Urinary bladder (tissue), 4 donors: ENCODE measurements around the gene FLYWCH2. TPM values are rescaled to one million over a fixed set of nuclear protein-coding genes. Genes with fewer than 3 reads are reported as not detected.

Experiments
- DNase-seq: peaks from one replicate; pipeline ENCODE4 v3.0.0-alpha.2; 2015; ENCODE audit errors: extremely low spot score
- H3K27ac ChIP-seq: one replicate; pipeline ENCODE4 v1.5.1; 2013; ENCODE audit warnings: low read depth, mild to moderate bottlenecking, moderate library complexity
- H3K36me3 ChIP-seq: one replicate; pipeline ENCODE4 v1.6.1; 2013; ENCODE audit warnings: mild to moderate bottlenecking, moderate library complexity; ENCODE audit not compliant: insufficient read depth
- H3K4me1 ChIP-seq: one replicate; pipeline ENCODE4 v1.6.1; 2013; ENCODE audit warnings: mild to moderate bottlenecking, moderate library complexity; ENCODE audit not compliant: insufficient read depth
- H3K4me3 ChIP-seq: one replicate; pipeline ENCODE4 v1.5.1; 2013; ENCODE audit warnings: low read depth, low read length
- WGBS: extraction: QIAGEN DNeasy Blood & Tissue Kit; methylation state at CpG from one replicate; pipeline ENCODE4 v1.1.7; 2013; 5-methylcytosine and 5-hydroxymethylcytosine counted together
- polyA plus RNA-seq: library from polyadenylated mRNA; stranded (reverse); fragments of 200-250 nt; gene quantifications from one replicate; pipeline ENCODE4 v1.2.3, GENCODE V29; 2013
- total RNA-seq: library from RNA; depleted of rRNA; stranded (reverse); fragments of >200 nt; gene quantifications from one replicate; pipeline ENCODE4 v1.2.3, GENCODE V29; 2014
- donor health status: healthy with polysubstance abuse.
- donor health status: healthy.

The FLYWCH2 gene
- total and polyA plus RNA-seq, 2 donors: 15.6 to 49.9 TPM

DNA sequence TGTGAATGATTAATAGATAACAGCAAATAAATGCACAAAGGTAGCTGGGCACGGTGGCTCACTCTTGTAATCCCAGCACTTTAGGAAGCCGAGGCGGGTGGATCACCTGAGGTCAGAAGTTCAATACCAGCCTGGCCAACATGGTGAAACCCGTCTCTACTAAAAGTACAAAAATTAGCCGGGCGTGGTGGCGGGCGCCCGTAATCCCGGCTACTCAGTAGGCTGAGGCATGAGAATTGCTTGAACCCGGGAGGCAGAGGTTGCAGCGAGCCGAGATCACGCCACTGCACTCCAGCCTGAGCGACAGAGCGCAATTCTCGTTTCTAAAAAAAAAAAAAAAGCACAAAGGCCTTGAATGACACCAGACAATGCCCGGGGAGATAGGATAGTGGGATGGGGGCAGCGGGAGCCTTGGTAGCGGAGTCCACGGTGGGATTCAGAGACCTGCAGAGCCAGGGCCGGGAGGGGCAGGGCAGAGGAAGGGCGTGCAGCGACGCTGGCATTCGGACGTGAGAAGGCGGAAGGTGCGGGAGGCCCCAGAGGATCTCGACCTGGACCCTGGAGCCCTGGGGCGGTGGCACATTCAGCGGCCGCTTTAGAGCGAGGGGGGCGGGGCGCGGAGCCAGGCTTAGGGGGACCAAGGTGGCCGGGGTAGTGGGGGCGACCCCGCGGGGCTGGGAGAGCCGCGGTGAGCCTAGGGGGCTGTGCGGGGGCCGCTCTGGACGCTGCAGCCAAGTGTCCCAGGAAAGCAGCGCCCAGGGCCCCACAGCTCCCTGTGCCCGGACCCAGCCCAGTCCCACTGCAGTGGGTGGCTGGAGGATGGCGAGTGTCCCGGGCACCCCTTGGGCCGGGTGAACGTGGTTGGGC lies 999 bp upstream of the FLYWCH2 start:
- Histone ChIP-seq H3K27ac (peak overlapping the region; percentile 93), H3K4me1 (no peaks in the 10 kb centered on the region), H3K4me3 (peak overlapping the region; percentile 61), H3K36me3 (no peaks in the 10 kb centered on the region)
- no peak for DNase-seq
- WGBS: 9% methylated on average over 52 of the region's 52 CpGs

DNA sequence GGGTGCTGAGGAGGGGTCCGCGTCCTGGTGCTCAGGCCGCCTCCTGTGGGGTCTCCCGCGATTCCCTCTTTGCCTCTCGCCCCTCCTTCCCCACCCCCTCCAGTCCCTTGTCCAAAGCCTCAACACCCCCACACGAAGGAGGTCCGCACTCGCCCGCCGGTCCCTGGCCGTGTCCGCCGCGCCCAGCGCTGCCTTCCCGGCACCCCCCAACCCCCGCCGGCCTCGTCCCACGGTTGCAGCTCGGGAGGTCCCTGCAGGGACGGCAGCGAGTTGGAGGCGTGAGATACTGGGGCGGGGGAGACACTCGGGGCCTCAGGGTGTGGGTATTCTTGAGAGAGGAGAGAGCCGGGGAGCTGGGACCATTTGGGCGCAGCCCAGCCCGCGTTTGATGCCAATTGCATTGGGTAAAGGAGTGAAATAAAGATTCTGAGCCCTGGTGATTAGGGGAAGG lies 468 bp downstream of the FLYWCH2 start:
- H3K4me3 ChIP-seq: peak overlapping the region; percentile 80
- WGBS: under 1% methylated on average over 31 of the region's 31 CpGs
- DNase-seq: no peak

DNA sequence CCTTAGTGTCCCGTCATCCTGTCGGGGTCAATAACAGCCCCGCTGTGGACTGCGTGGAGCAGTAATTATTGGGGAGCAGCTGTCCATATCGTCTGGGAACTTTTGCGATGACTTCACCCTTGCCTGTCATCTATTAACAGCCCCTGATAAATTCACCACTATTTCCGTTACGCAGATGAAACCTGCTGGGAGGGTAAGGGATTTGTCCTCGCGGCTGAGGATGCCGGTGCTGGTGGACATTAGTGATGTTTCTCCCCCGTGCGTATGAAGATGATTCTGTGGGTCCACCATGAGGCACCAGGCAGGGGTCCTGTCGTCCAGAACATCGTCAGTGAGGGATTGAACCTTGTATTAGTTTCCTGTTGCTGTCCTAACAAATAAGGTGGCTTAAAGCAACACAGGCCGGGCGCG lies 1.0 kb downstream of the FLYWCH2 start:
- Histone ChIP-seq H3K36me3 (no peaks in the 10 kb centered on the region), H3K27ac (no peak overlapping the region), H3K4me3 (peak overlapping the region; percentile 80), H3K4me1 (no peaks in the 10 kb centered on the region)
- no peak for DNase-seq
- WGBS: 59% methylated on average over 18 of the region's 18 CpGs

More for the DNA sequence above, 468 bp downstream of the FLYWCH2 start:
- Histone ChIP-seq H3K4me1 (no peaks in the 10 kb centered on the region), H3K36me3 (no peaks in the 10 kb centered on the region), H3K27ac (peak overlapping the region; percentile 96)

GRCh38 chr16:2894231-2894630 lies 11.2 kb downstream of the FLYWCH2 start:
- peaks cover 2% of the 10 kb centered on the region for H3K36me3 ChIP-seq
- no peak for DNase-seq
- no peak overlapping the region for H3K27ac ChIP-seq
- no peaks in the 10 kb centered on the region for H3K4me1 ChIP-seq
- no peak overlapping the region for H3K4me3 ChIP-seq
- 87% methylated on average over 31 of the region's 31 CpGs for WGBS

GRCh38 chr16:2895813-2896212 lies 12.8 kb downstream of the FLYWCH2 start:
- WGBS: 57% methylated on average over 4 of the region's 4 CpGs
- DNase-seq: no peak
- H3K36me3 ChIP-seq: peaks cover 2% of the 10 kb centered on the region
- no peak overlapping the region for H3K27ac ChIP-seq
- no peak overlapping the region for H3K4me3 ChIP-seq
- no peaks in the 10 kb centered on the region for H3K4me1 ChIP-seq

GRCh38 chr16:2896480-2897010 lies 13.5 kb downstream of the FLYWCH2 start:
- H3K4me3 ChIP-seq: no peak overlapping the region
- no peak overlapping the region for H3K27ac ChIP-seq
- WGBS: 95% methylated on average over 19 of the region's 19 CpGs
- peaks cover 2% of the 10 kb centered on the region for H3K36me3 ChIP-seq
- no peak for DNase-seq
- H3K4me1 ChIP-seq: no peaks in the 10 kb centered on the region

GRCh38 chr16:2897110-2897509 lies 14.1 kb downstream of the FLYWCH2 start:
- Histone ChIP-seq H3K4me3 (no peak overlapping the region), H3K27ac (no peak overlapping the region), H3K4me1 (no peaks in the 10 kb centered on the region), H3K36me3 (peaks cover 2% of the 10 kb centered on the region)
- WGBS: 71% methylated on average over 7 of the region's 7 CpGs
- no peak for DNase-seq

DNA sequence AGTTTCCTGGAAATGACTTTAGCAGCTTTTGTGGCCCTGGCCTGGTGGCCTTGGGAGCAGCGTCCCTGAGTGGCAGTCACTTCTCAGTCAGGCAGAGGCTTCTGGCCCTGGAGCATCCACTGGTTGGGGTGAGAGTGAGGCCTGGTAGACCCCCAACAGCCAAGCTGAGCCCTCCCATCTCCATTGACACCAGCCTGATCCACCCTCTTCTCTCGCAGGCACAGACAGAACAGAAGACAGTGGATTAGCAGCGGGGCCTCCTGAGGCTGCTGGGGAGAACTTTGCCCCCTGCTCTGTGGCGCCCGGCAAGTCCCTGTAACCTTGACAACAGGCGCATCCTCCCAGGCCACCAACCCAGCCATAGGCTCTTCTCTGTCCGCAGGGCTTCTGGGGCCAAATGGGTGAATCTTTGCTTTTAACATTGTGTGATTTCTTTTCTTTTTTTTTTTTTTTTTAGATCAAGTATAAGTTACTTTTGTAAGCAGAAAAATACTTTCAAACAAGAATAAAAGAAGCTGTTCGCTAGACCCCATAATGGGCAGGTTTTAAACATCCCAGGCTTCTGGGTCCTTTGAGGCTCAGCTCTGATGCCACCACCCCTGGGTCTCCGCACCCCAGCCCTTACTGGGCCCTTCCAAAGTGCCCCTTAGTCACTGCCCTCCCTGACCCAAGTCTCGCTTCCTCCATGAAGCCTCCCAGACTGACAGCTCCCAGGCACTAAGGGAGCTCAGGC lies 16.0 kb downstream of the FLYWCH2 start:
- DNase-seq: no peak
- H3K4me1 ChIP-seq: no peaks in the 10 kb centered on the region
- H3K36me3 ChIP-seq: peaks cover 2% of the 10 kb centered on the region
- no peak overlapping the region for H3K4me3 ChIP-seq
- 87% methylated on average over 10 of the region's 10 CpGs for WGBS
- H3K27ac ChIP-seq: no peak overlapping the region

DNA sequence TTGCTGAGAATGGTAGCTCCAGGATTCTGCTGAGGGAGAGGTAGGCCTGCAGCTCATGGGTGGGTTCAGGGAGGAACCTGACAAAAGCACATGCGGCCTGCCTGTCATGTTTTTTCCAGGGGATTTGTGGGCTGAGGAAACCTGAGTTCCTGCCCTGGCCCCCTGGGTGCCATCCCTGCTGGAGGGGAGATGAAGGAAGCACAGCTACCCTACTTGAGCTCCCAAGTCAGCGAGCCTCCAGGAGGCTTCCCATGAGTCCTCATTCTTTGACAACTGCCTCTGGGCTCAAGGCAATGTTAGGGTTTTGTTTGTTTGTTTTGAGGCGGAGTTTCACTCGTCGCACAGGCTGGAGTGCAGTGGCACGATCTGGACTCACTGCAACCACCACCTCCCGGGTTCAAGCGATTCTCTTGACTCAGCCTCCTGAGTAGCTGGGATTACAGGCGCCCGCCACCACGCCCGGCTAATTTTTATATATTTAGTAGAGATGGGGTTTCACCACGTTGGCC lies 16.6 kb downstream of the FLYWCH2 start:
- Histone ChIP-seq H3K27ac (no peak overlapping the region), H3K4me1 (no peaks in the 10 kb centered on the region), H3K4me3 (no peak overlapping the region), H3K36me3 (peaks cover 2% of the 10 kb centered on the region)
- WGBS: 91% methylated on average over 13 of the region's 13 CpGs
- no peak for DNase-seq

DNA sequence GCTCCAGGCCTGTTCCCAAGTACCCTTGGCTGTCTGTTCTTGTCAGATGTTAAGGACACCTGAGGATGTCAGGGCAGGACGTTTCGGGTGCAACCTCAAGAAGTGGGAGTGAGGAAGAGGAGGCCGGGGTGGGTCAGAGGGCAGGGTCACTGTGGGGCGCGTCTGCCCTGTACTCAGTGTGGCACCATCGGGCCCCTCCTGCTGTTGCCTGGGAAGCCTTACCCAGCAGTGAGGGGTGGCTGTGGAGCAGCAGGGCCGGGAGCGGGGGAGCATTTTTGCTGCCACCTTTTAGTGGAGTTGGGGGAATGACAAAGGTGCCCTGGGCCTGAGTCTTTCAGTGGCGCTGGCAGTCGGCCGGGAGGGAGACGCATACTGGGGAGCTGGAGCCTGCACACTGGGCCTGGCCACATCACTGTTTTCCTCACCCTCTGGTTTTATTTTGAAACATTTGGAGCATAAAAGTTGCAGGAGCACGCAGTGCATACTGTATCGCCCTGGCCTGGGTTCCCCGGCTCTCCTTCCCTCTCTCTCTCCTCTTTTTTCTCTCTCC lies 17.6 kb downstream of the FLYWCH2 start:
- H3K27ac ChIP-seq: no peak overlapping the region
- H3K36me3 ChIP-seq: peaks cover 2% of the 10 kb centered on the region
- H3K4me1 ChIP-seq: no peaks in the 10 kb centered on the region
- H3K4me3 ChIP-seq: no peak overlapping the region
- DNase-seq: no peak
- WGBS: 94% methylated on average over 15 of the region's 15 CpGs

- Histone ChIP-seq H3K4me3 (no peak overlapping the region), H3K27ac (no peak overlapping the region), H3K4me1 (no peaks in the 10 kb centered on the region), H3K36me3 (peaks cover 2% of the 10 kb centered on the region)
- WGBS: 92% methylated on average over 9 of the region's 9 CpGs
- no peak for DNase-seq
These were observed 19.5 kb downstream of the FLYWCH2 start for GRCh38 chr16:2902337-2903130.

DNA sequence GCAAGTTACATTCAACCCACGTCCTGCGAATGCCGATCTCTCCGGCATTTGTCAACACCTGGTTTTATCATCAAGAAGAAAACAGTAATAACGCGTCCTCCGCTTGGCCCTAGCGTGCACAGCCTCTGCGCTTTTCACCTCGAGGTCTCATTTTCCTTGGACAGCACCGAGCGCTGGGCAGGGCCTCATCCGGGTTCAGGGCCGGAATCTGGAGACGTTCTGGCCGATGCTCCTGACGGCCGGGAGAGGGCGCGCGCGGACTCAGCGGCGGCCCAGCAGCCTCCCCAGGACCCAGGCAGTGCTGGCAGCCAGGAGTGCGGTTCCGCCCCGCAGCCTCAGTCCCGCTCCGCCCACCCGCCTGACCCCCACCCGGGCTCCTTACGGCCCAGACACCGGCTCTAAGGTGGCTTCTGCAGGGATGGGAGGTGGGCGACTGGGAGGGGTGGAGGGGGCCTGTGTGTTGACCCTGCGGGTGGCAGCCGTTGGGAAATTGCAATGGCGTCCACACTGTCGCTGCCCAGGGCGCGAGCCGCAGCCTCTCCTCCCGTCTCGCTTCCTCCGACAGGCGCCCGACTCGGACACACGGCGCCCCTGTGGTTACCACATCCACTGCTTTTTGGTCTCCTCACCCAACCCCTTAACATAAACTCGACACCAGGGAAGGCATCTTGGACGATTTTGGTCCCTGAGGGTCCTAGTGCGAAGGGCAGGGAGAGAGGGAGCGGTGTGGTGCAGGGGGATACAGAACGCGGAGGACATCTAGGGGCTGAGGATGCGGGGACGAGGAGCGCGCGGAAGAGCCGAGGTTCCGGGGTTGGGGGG lies 21.3 kb downstream of the FLYWCH2 start:
- Histone ChIP-seq H3K4me1 (no peaks in the 10 kb centered on the region), H3K27ac (peak overlapping the region; percentile 88), H3K4me3 (peak overlapping the region; percentile 62), H3K36me3 (no peaks in the 10 kb centered on the region)
- no peak for DNase-seq
- under 1% methylated on average over 62 of the region's 62 CpGs for WGBS
